Astrocyte of the spinal cord (primary cell): ENCODE results near the gene PLA2G2A.

Experiments used
- DNase-seq: peaks from one replicate; pipeline ENCODE4 v3.0.0; 2011; ENCODE audit warnings: low read depth, low spot score
- H3K4me3 ChIP-seq: 2 replicates; pipeline ENCODE4 v1.5.1; 2011; ENCODE audit warnings: low read depth, mild to moderate bottlenecking, low read length, moderate library complexity
- in situ Hi-C: cut with HindIII; loops from 2 replicates; pipeline ENCODE4 v1.10.0; 2017; ENCODE audit warnings: low sequenced_read_pairs
- TF ChIP-seq, protein P1 (sequence below): IDR thresholded peaks from 2 replicates; pipeline ENCODE4 v1.5.1; 2012; ENCODE audit warnings: low read depth, mild to moderate bottlenecking, low read length, inconsistent platforms

The PLA2G2A gene

DNA sequence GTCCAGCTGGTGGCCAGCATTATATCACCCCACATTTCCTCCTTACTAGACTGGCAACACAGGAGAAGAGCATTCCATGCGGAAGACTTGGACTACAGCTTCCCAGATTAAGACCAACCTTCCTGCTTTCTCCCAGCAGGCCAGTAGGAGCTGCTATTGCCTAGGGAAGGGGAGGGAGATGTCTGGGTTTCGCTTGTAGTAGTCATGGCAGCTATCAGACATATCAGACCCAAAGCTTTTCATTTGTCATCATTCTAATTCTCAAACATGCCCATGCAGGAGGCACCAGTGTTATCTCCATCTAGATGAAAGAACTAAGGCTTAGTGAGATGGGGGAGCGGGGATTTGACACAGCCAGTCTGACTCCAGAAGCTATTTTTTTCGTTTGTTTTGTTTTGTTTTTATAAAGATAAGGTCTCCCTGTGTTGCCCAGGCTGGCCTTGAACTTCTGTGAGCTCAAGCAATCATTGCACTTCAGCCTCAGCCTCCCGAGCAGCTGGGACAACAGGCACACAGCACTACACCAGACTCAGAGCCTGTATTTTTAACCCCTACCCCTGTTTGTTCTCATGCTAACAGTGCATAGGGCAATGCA, 4.5 kb downstream of the PLA2G2A start:
- TF ChIP-seq, protein P1, sequence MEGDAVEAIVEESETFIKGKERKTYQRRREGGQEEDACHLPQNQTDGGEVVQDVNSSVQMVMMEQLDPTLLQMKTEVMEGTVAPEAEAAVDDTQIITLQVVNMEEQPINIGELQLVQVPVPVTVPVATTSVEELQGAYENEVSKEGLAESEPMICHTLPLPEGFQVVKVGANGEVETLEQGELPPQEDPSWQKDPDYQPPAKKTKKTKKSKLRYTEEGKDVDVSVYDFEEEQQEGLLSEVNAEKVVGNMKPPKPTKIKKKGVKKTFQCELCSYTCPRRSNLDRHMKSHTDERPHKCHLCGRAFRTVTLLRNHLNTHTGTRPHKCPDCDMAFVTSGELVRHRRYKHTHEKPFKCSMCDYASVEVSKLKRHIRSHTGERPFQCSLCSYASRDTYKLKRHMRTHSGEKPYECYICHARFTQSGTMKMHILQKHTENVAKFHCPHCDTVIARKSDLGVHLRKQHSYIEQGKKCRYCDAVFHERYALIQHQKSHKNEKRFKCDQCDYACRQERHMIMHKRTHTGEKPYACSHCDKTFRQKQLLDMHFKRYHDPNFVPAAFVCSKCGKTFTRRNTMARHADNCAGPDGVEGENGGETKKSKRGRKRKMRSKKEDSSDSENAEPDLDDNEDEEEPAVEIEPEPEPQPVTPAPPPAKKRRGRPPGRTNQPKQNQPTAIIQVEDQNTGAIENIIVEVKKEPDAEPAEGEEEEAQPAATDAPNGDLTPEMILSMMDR, result peak; percentile 95
- DNase-seq, result peak; percentile 62
- in situ Hi-C loops, result no loop called here
- no peak overlapping the region for H3K4me3 ChIP-seq

DNA sequence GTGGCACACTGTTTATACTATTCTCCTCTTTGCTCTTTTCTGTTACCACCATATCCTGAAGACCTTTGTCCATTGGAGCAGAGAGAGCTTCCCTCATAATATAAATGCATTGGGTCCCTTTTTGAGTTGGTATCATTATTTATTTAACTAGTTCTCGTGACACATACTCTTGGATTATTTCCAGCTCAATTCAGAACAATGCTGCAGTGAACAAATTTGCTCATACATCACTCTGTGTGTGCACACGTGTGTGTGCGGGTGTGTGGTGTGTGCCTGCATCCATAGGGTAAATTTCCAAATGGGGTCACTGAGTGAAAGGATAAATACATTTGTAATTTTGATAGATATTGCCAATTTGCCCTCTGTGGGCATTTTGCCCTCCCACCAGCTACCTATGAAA, 5.8 kb downstream of the PLA2G2A start:
- TF ChIP-seq, protein P1, result no peak
- DNase-seq, result no peak
- in situ Hi-C loops, result no loop called here
- no peak overlapping the region for H3K4me3 ChIP-seq

DNA sequence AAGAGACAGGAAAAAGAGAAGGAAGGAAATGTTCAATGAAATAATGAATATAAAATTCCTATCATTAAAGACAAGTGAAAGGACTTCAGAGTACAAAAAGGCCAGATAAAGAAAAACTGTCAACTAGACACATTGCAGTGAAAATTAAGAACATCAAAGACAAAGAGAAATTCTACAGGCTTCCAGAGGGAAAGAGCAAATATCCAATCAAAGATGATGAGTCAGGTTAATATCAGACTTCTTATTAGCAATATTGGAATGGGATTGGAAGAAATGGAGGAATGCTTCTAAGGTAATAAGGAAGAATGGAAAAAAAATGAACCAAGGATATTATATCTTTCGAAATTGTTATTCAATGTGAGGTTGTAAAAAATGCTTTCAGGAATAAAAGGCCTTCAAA, 7.8 kb downstream of the PLA2G2A start:
- in situ Hi-C loops, result no loop called here
- no peak for DNase-seq
- TF ChIP-seq, protein P1, result no peak
- no peak overlapping the region for H3K4me3 ChIP-seq

DNA sequence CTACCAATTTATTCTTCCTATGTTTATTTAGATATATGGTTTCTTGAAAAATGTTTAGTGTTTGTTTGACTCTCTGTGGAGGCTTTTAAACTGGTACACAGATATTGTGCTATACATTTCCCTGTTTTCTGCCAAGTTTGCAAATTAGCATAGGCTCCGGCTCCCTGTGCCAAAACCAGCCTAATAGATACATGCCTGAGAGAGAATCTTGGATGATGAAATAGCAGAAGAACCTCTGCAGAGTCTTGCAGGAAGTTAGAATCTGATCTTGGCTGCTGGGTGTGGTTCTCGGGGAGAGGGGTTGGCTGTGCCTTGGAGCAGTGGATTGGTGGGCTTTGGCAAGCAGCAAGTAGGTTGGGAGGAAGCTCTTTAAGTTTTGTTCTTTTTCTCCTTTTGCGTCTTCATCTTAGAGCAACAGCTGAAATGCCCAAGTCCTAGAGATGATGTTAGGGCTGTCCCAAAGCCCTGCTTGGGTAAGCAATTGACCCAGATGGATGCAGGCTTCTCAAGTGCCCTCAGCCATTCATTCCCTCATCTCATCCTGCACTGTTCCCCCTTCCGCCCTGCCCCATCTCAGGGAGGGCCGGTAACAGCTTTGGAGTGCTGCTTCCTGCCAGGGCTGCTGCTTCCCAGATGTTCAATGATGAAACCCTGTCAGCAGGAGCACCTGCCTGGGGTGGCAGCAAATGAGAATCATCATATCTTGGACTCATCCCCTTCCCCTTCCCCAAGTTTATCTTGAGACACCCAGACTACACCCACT, 9.3 kb downstream of the PLA2G2A start:
- in situ Hi-C loops, result no loop called here
- TF ChIP-seq, protein P1, result no peak
- no peak for DNase-seq
- H3K4me3 ChIP-seq, result no peak overlapping the region

DNA sequence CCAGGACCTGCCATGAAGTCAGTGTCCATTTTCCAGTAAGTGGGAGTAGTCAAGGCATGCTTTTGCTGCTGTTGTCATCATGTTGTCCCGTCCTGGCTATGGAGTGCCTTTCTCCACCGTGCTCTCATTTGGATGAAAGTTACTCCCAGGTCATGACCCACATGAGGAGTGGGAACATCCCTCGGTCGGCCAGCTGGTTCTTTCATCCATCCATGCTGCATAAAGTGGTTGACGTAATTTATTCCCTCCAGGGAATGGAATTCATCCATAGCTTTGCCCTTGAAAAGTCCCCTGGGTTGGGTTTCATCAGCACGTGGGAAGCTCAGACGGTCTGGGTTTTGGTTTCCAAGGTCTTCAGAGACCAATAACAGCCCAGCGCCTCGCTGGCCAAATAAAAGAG, 11.6 kb downstream of the PLA2G2A start:
- no peak for DNase-seq
- in situ Hi-C loops, result no loop called here
- no peak overlapping the region for H3K4me3 ChIP-seq
- TF ChIP-seq, protein P1, result no peak

DNA sequence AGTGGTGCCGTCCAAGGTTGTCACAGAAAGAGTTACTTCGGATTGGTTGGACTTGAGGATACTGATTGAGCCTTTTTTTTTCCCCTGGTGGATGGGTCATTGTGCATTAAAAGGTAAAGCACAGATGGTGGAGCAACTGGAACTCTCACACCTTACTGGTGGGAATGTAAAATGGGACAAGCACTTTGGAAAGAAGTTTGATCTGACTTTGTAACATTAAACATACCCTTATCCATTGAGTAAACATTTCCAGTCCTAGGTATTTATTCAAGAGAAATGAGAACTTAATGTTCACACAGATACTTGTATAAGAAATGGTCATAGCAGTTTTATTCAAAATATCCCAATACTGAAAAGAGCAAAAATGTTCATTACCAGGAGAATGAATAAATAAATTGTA, 14.9 kb downstream of the PLA2G2A start:
- TF ChIP-seq, protein P1, result no peak
- in situ Hi-C loops, result no loop called here
- DNase-seq, result no peak
- no peak overlapping the region for H3K4me3 ChIP-seq
